ENCODE measurements around the gene MXRA7.
A peak's percentile ranks its signal among the peaks of the same experiment; 100 is the strongest.
"Not testable (repeated sequence)": the region's sequence is repeated elsewhere in the genome, so short reads cannot be mapped to it uniquely, and the experiment has no call there.

Gene MXRA7

DNA sequence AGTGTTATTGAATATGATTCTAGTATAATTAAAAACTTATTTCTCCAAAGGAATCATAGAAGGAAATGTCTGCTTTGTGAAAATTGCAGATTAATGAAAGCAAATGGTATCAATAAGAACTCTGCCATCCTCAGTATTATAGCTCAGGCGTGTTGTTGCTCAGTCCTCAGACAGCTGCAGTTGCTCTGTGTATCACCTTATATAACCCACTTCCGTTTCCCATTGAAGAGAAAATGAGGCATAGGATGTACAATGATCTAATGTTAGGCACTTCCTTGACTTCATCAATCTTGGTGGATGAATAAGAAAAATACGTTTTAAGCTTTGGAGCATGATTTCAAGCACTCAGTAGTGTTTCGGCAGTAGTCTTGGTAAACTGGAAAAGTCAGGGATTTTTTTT, 41.2 kb upstream of the MXRA7 start:
- H3K4me1 Mint-ChIP-seq, result no peaks in the 10 kb centered on the region
- no peak overlapping the region for H3K4me3 Mint-ChIP-seq
- H3K27ac Mint-ChIP-seq, result no peak overlapping the region
- TF ChIP-seq CTCF (IDR thresholded peaks at IDR 0.05), result no peak
- DNase-seq, result no peak
- peaks cover 58% of the 10 kb centered on the region for H3K36me3 Mint-ChIP-seq (ENCODE audit: low read depth)
- H3K9me3 Mint-ChIP-seq, result peaks cover 4% of the 10 kb centered on the region
- no peaks in the 10 kb centered on the region for H3K27me3 Mint-ChIP-seq (ENCODE audit: low read depth, poor library complexity)

DNA sequence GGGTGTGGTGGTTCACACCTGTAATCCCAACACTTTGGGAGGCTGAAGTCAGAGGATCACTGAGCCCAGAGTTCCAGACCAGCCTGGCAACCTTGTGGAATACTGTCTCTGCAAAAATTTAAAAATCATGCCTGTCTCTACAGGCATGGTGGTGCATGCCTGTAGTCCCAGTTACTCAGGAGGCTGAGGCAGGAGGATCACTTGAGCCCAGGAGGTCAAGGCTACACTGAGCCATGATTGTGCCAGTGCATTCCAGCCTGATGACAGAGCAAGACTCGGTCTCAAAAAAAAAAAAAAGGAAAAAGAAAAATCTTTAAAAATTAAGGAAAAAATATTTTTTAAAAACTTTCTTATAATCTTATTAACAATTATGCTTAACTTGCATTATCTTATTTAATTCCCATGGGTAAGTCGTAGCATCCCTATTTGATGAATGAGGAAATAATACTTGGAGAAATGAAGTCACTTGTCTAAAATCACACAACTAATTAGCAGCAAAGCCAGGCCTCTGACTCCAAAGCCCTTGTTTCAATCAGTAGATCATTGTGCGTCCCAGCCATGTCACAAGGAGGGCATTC, 40.7 kb upstream of the MXRA7 start:
- Mint-ChIP-seq H3K36me3 (ENCODE audit: low read depth) (peaks cover 58% of the 10 kb centered on the region), H3K9me3 (peaks cover 9% of the 10 kb centered on the region), H3K27me3 (ENCODE audit: low read depth, poor library complexity) (no peaks in the 10 kb centered on the region), H3K4me3 (no peak overlapping the region), H3K4me1 (no peaks in the 10 kb centered on the region), H3K27ac (no peak overlapping the region)
- no peak for TF ChIP-seq CTCF (IDR thresholded peaks at IDR 0.05)
- no peak for DNase-seq

DNA sequence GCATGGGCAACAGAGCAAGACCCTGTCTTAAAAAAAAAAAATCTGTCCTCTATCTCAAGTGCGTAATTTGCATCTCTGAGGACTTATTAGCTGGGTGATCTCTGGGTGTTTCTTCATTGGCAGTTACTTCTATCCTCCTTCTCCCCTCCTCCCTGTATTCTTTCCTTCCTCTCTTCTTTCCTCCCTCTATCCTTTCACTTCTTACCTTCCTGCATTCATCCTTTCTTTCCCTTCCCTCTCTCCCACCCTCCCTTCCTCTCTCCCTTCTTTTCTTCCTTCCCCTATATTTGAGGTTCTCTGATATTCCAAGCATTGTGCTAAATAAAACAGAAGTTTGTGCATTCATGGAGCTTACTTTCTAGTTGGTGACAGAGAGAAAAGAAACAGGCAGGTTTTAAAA, 37.9 kb upstream of the MXRA7 start:
- H3K36me3 Mint-ChIP-seq (ENCODE audit: low read depth), result peaks cover 82% of the 10 kb centered on the region
- peaks cover 2% of the 10 kb centered on the region for H3K27me3 Mint-ChIP-seq (ENCODE audit: low read depth, poor library complexity)
- peaks cover 20% of the 10 kb centered on the region for H3K9me3 Mint-ChIP-seq
- no peaks in the 10 kb centered on the region for H3K4me1 Mint-ChIP-seq
- H3K27ac Mint-ChIP-seq, result no peak overlapping the region
- H3K4me3 Mint-ChIP-seq, result no peak overlapping the region
- no peak for TF ChIP-seq CTCF (IDR thresholded peaks at IDR 0.05)
- DNase-seq, result no peak

- no peak for DNase-seq
- peak overlapping the region; percentile 42 for H3K27ac Mint-ChIP-seq
- H3K4me1 Mint-ChIP-seq, result peaks cover 5% of the 10 kb centered on the region
- peaks cover 20% of the 10 kb centered on the region for H3K9me3 Mint-ChIP-seq
- peaks cover 2% of the 10 kb centered on the region for H3K27me3 Mint-ChIP-seq (ENCODE audit: low read depth, poor library complexity)
- H3K4me3 Mint-ChIP-seq, result no peak overlapping the region
- peaks cover 82% of the 10 kb centered on the region for H3K36me3 Mint-ChIP-seq (ENCODE audit: low read depth)
- no peak for TF ChIP-seq CTCF (IDR thresholded peaks at IDR 0.05)
Observed at GRCh38 chr17:76747716-76748363, 37.1 kb upstream of the MXRA7 start.

DNA sequence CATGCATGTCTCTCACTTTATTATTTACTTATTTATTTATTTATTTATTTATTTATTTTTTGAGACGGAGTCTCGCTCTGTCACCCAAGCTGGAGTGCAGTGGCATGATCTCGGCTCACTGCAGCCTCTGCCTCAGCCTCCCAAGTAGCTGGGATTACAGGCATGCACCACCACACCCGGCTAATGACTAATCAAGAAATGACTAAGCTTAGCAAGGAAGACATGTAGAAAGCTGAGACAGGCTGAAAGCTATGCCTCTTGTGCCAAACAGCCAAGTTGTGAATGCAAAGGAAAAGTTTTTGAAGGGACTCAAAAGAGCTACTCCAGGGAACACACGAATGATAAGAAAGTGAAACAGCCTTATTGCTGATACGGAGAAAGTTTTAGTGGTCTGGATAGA, 35.0 kb upstream of the MXRA7 start:
- peaks cover 20% of the 10 kb centered on the region for H3K9me3 Mint-ChIP-seq
- H3K4me1 Mint-ChIP-seq; DNase-seq; H3K4me3 Mint-ChIP-seq; H3K27me3 Mint-ChIP-seq (ENCODE audit: low read depth, poor library complexity); H3K27ac Mint-ChIP-seq: not testable (repeated sequence)
- H3K36me3 Mint-ChIP-seq (ENCODE audit: low read depth), result peaks cover 85% of the 10 kb centered on the region

GRCh38 chr17:76744747-76745146, 34.0 kb upstream of the MXRA7 start:
- no peak overlapping the region for H3K4me3 Mint-ChIP-seq
- peaks cover 2% of the 10 kb centered on the region for H3K27me3 Mint-ChIP-seq (ENCODE audit: low read depth, poor library complexity)
- TF ChIP-seq CTCF (IDR thresholded peaks at IDR 0.05), result no peak
- peaks cover 17% of the 10 kb centered on the region for H3K9me3 Mint-ChIP-seq
- H3K36me3 Mint-ChIP-seq (ENCODE audit: low read depth), result peaks cover 80% of the 10 kb centered on the region
- H3K4me1 Mint-ChIP-seq, result peaks cover 17% of the 10 kb centered on the region
- DNase-seq, result no peak
- no peak overlapping the region for H3K27ac Mint-ChIP-seq

Measured in nephron progenitor cell (in vitro differentiated cells).